Neural crest cell (in vitro differentiated cells): ENCODE data around the gene CHIA. TPM values are rescaled to one million over a fixed set of nuclear protein-coding genes. Genes with fewer than 3 reads are reported as not detected.

Source experiments
- DNase-seq: peaks from one replicate; pipeline ENCODE4 v3.0.0; 2021; ENCODE audit warnings: low read depth, mixed read lengths, low spot score
- H3K27ac Mint-ChIP-seq: one replicate; pipeline ENCODE4 v1.8.0; 2021; ENCODE audit warnings: mild to moderate bottlenecking, mixed read lengths; ENCODE audit not compliant: unreplicated experiment
- H3K27me3 Mint-ChIP-seq: 2 replicates; pipeline ENCODE4 v1.8.0; 2021; ENCODE audit warnings: low read depth, mild to moderate bottlenecking, mixed read lengths
- H3K36me3 Mint-ChIP-seq: 2 replicates; pipeline ENCODE4 v1.8.0; 2021; ENCODE audit warnings: low read depth, mild to moderate bottlenecking, mixed read lengths
- H3K4me1 Mint-ChIP-seq: 2 replicates; pipeline ENCODE4 v1.8.0; 2021; ENCODE audit warnings: mixed read lengths
- H3K4me3 Mint-ChIP-seq: one replicate; pipeline ENCODE4 v1.8.0; 2021; ENCODE audit warnings: mild to moderate bottlenecking, mixed read lengths
- H3K9me3 Mint-ChIP-seq: 2 replicates; pipeline ENCODE4 v1.8.0; 2021; ENCODE audit warnings: mixed read lengths
- CTCF ChIP-seq: fragments of 200-600 bp; sonication (generic); conservative IDR thresholded peaks from 2 replicates; pipeline ENCODE4 v1.5.0; 2021; ENCODE audit warnings: antibody characterized with exemption, mild to moderate bottlenecking
- total RNA-seq: library from RNA; stranded (reverse); gene quantifications from 2 replicates; pipeline ENCODE4 v1.2.1, GENCODE V29; 2021

Gene CHIA
- total RNA-seq, 1 donor from 2014 or later = not detected

GRCh38 chr1:111283838-111284237, 6.8 kb upstream of the CHIA start:
- no peak for DNase-seq
- Mint-ChIP-seq H3K36me3 (no peaks in the 10 kb centered on the region), H3K4me1 (no peaks in the 10 kb centered on the region), H3K27ac (no peak overlapping the region), H3K27me3 (no peaks in the 10 kb centered on the region), H3K4me3 (no peak overlapping the region), H3K9me3 (no peaks in the 10 kb centered on the region)
- no peak for TF ChIP-seq CTCF

GRCh38 chr1:111285879-111286278, 4.8 kb upstream of the CHIA start:
- no peak for DNase-seq
- H3K9me3 Mint-ChIP-seq = peaks cover under 1% of the 10 kb centered on the region
- no peaks in the 10 kb centered on the region for H3K27me3 Mint-ChIP-seq
- H3K4me1 Mint-ChIP-seq = no peaks in the 10 kb centered on the region
- H3K4me3 Mint-ChIP-seq = no peak overlapping the region
- no peaks in the 10 kb centered on the region for H3K36me3 Mint-ChIP-seq
- TF ChIP-seq CTCF = no peak
- H3K27ac Mint-ChIP-seq = no peak overlapping the region

GRCh38 chr1:111286912-111287311, 3.7 kb upstream of the CHIA start:
- H3K9me3 Mint-ChIP-seq = peaks cover 5% of the 10 kb centered on the region
- H3K27ac Mint-ChIP-seq = no peak overlapping the region
- TF ChIP-seq CTCF = no peak
- H3K36me3 Mint-ChIP-seq = no peaks in the 10 kb centered on the region
- no peaks in the 10 kb centered on the region for H3K4me1 Mint-ChIP-seq
- H3K4me3 Mint-ChIP-seq = no peak overlapping the region
- DNase-seq = no peak
- H3K27me3 Mint-ChIP-seq = no peaks in the 10 kb centered on the region

GRCh38 chr1:111289371-111289770, 1.3 kb upstream of the CHIA start:
- no peak for TF ChIP-seq CTCF
- DNase-seq = no peak
- Mint-ChIP-seq H3K27ac (no peak overlapping the region), H3K36me3 (no peaks in the 10 kb centered on the region), H3K4me3 (no peak overlapping the region), H3K9me3 (peaks cover 5% of the 10 kb centered on the region), H3K4me1 (no peaks in the 10 kb centered on the region), H3K27me3 (no peaks in the 10 kb centered on the region)

DNA sequence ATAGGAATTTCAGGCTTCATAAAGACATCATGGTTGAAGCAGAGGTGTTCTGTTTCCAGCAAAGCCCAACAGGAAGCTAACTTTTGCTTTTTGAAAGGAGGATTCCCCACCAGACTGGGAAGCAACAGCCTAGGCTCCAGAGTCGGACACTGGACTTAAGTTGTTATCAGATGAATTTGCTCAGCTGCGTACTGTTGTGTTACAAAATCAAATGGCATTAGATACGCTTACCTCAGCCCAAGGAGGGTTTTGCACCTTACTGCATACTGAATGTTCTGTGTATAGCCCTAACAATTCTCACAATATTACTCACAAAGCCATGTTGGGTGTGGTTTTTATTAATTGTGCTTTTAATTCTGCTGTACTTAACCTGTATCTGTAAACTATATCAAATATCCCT, 547 bp upstream of the CHIA start:
- Mint-ChIP-seq H3K36me3 (no peaks in the 10 kb centered on the region), H3K9me3 (peaks cover 5% of the 10 kb centered on the region), H3K4me1 (no peaks in the 10 kb centered on the region), H3K4me3 (no peak overlapping the region), H3K27ac (no peak overlapping the region), H3K27me3 (no peaks in the 10 kb centered on the region)
- DNase-seq = no peak
- TF ChIP-seq CTCF = no peak

DNA sequence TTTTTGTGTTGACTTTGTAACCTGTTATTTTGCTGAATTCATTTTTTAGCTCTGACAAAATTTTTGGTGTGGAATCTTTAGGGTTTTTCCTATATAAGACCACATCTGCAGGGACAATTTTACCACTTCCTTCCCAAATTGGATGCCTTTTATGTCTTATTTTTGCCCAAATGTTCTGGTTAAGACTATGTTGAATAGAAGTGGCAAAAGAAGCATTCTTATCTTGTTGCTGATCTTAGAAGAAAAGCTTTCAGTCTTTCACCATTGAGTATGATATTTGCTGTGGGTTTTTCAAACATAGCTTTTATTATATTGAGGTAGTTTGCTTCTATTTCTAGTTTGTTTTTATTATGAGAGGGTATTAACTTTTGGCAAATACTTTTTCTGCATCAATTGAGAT, 3.7 kb downstream of the CHIA start:
- Mint-ChIP-seq H3K27ac (no peak overlapping the region), H3K4me3 (no peak overlapping the region), H3K27me3 (peaks cover 5% of the 10 kb centered on the region), H3K36me3 (peaks cover 10% of the 10 kb centered on the region), H3K9me3 (peaks cover 12% of the 10 kb centered on the region), H3K4me1 (no peaks in the 10 kb centered on the region)
- no peak for TF ChIP-seq CTCF
- no peak for DNase-seq
